IMR-90 (cell line): ENCODE results near the gene HMGCL. TPM values are rescaled to one million over a fixed set of nuclear protein-coding genes. Genes with fewer than 3 reads are reported as not detected.

Source experiments
- ATAC-seq: fragments of 200-7000 bp; cut with Tn5 transposase; 2 replicates; pipeline ENCODE4 v1.9.1; 2020; ENCODE audit warnings: low read depth, mild to moderate bottlenecking, moderate library complexity
- BruUV-seq: library from RNA; stranded (reverse); fragments of 400-500 nt; replicated peaks from 2 replicates; lab custom pipeline; 2021; lab: Mats Ljungman, UMichigan
- CTCF ChIA-PET: fragments of 300-600 bp; formaldehyde crosslinking; extraction: SDS; loops from one replicate; lab custom pipeline; 2021; ENCODE audit warnings: antibody characterized with exemption; lab: Yijun Ruan, JAX
- POLR2A ChIA-PET: fragments of 300-600 bp; sonication (Branson Sonifier 250); formaldehyde crosslinking; loops from one replicate; lab custom pipeline; 2022; ENCODE audit warnings: antibody characterized with exemption; ENCODE audit not compliant: unreplicated experiment; lab: Charles Lee
- DNase-seq: peaks from one replicate; pipeline ENCODE4 v3.0.0; 2013
- H2AFZ ChIP-seq: replicated peaks from 2 replicates; pipeline ENCODE3; 2013; ENCODE audit warnings: low read length, mild to moderate bottlenecking; ENCODE audit not compliant: poor library complexity
- H2AK5ac ChIP-seq: 2 replicates; pipeline ENCODE4 v1.6.1; 2013; ENCODE audit warnings: low read depth, low read length, inconsistent platforms
- H2AK9ac ChIP-seq: replicated peaks from 2 replicates; pipeline ENCODE3; 2013; ENCODE audit warnings: mild to moderate bottlenecking, low read depth, low read length, moderate library complexity; ENCODE audit not compliant: poor library complexity
- H2BK120ac ChIP-seq: 2 replicates; pipeline ENCODE4 v1.6.1; 2013; ENCODE audit warnings: low read depth, low read length, inconsistent platforms
- H2BK15ac ChIP-seq: 3 replicates; pipeline ENCODE4 v1.6.1; 2013; ENCODE audit warnings: low read depth, low read length, inconsistent platforms
- H2BK20ac ChIP-seq: 2 replicates; pipeline ENCODE4 v1.6.1; 2013; ENCODE audit warnings: low read depth, mild to moderate bottlenecking, inconsistent platforms, low read length, moderate library complexity
- H2BK5ac ChIP-seq: 2 replicates; pipeline ENCODE4 v1.6.1; 2013; ENCODE audit warnings: mild to moderate bottlenecking, low read depth, low read length, inconsistent platforms; ENCODE audit not compliant: poor library complexity, severe bottlenecking
- H3K14ac ChIP-seq: replicated peaks from 2 replicates; pipeline ENCODE4 v1.6.1; 2013; ENCODE audit warnings: low read depth, low read length, inconsistent platforms
- H3K18ac ChIP-seq: 2 replicates; pipeline ENCODE4 v1.6.1; 2013; ENCODE audit warnings: low read depth, low read length, control low read depth
- H3K23ac ChIP-seq: 2 replicates; pipeline ENCODE4 v1.6.1; 2013; ENCODE audit warnings: low read depth, low read length, inconsistent platforms
- H3K27ac ChIP-seq: 2 replicates; pipeline ENCODE4 v1.5.1; 2013; ENCODE audit warnings: mild to moderate bottlenecking, control low read depth, low read length; ENCODE audit not compliant: insufficient read depth
- H3K27me3 ChIP-seq: 2 replicates; pipeline ENCODE4 v1.6.1; 2013; ENCODE audit warnings: low read length; ENCODE audit not compliant: control insufficient read depth, insufficient read depth
- H3K36me3 ChIP-seq: 2 replicates; pipeline ENCODE4 v1.6.1; 2013; ENCODE audit warnings: low read length, mixed read lengths; ENCODE audit not compliant: control insufficient read depth, insufficient read depth
- H3K4ac ChIP-seq: 2 replicates; pipeline ENCODE4 v1.6.1; 2013; ENCODE audit warnings: low read depth, low read length, inconsistent platforms
- H3K4me1 ChIP-seq: 2 replicates; pipeline ENCODE4 v1.6.1; 2013; ENCODE audit warnings: low read length, mixed read lengths; ENCODE audit not compliant: control insufficient read depth, insufficient read depth
- H3K4me2 ChIP-seq: 2 replicates; pipeline ENCODE4 v1.6.1; 2013; ENCODE audit warnings: low read depth, mild to moderate bottlenecking, control low read depth, low read length, moderate library complexity
- H3K4me3 ChIP-seq: 2 replicates; pipeline ENCODE4 v1.5.1; 2013; ENCODE audit warnings: low read depth, mild to moderate bottlenecking, control low read depth, low read length, moderate library complexity; ENCODE audit not compliant: insufficient read depth
- H3K56ac ChIP-seq: 2 replicates; pipeline ENCODE4 v1.6.1; 2013; ENCODE audit warnings: low read length, inconsistent platforms; ENCODE audit not compliant: insufficient read depth; ENCODE audit errors: extremely low read depth
- H3K79me1 ChIP-seq, 2 experiments: 2 replicates each; pipeline ENCODE4 v1.6.1; 2013; ENCODE audit warnings: low read length in 2 of 2, inconsistent platforms in 1 of 2, low read depth in 1 of 2
- H3K9ac ChIP-seq: 2 replicates; pipeline ENCODE4 v1.6.1; 2013; ENCODE audit warnings: low read depth, low read length, control low read depth
- H3K9me1 ChIP-seq: 2 replicates; pipeline ENCODE4 v1.6.1; 2013; ENCODE audit warnings: low read length, inconsistent platforms; ENCODE audit not compliant: insufficient read depth
- H3K9me3 ChIP-seq: 2 replicates; pipeline ENCODE4 v1.6.1; 2013; ENCODE audit warnings: low read length; ENCODE audit not compliant: control insufficient read depth, insufficient read depth
- H4K20me1 ChIP-seq: 2 replicates; pipeline ENCODE4 v1.6.1; 2013; ENCODE audit warnings: low read length, inconsistent platforms; ENCODE audit not compliant: insufficient read depth
- H4K5ac ChIP-seq: 2 replicates; pipeline ENCODE4 v1.6.1; 2013; ENCODE audit warnings: mild to moderate bottlenecking, low read depth, low read length, control low read depth
- H4K8ac ChIP-seq, 2 experiments: 2 replicates each; pipeline ENCODE4 v1.6.1; 2013; ENCODE audit warnings: low read depth in 2 of 2, low read length in 2 of 2, control low read depth in 1 of 2, inconsistent platforms in 1 of 2
- H4K91ac ChIP-seq: 2 replicates; pipeline ENCODE4 v1.6.1; 2013; ENCODE audit warnings: low read depth, low read length, inconsistent platforms; ENCODE audit not compliant: insufficient read depth
- BHLHE40 ChIP-seq: fragments of 150-350 bp; IDR thresholded peaks from 2 replicates; pipeline ENCODE4 v1.6.1; 2016; ENCODE audit warnings: mild to moderate bottlenecking, low read depth, low read length
- CEBPB ChIP-seq: IDR thresholded peaks from 2 replicates; pipeline ENCODE4 v1.6.1; 2012; ENCODE audit warnings: low read depth, low read length, improper control_type of control experiment
- CHD1 ChIP-seq: IDR thresholded peaks from 2 replicates; pipeline ENCODE4 v1.6.1; 2012; ENCODE audit warnings: low read depth, low read length, improper control_type of control experiment
- ELK1 ChIP-seq: fragments of 150-350 bp; IDR thresholded peaks from 2 replicates; pipeline ENCODE4 v1.6.1; 2016; ENCODE audit warnings: low read depth, mild to moderate bottlenecking, low read length, moderate library complexity, borderline replicate concordance
- MAFK ChIP-seq: IDR thresholded peaks from 2 replicates; pipeline ENCODE4 v1.6.1; 2012; ENCODE audit warnings: low read depth, low read length, improper control_type of control experiment
- NFE2L2 ChIP-seq: fragments of 150-350 bp; IDR thresholded peaks from 2 replicates; pipeline ENCODE4 v1.6.1; 2016; ENCODE audit warnings: low read depth, mild to moderate bottlenecking, low read length
- POLR2A ChIP-seq: IDR thresholded peaks from 2 replicates; pipeline ENCODE4 v1.6.1; 2012; ENCODE audit warnings: mild to moderate bottlenecking, low read depth, low read length
- RAD21 ChIP-seq: IDR thresholded peaks from 2 replicates; pipeline ENCODE4 v1.6.1; 2012; ENCODE audit warnings: low read length, improper control_type of control experiment
- RCOR1 ChIP-seq: IDR thresholded peaks from 2 replicates; pipeline ENCODE4 v1.6.1; 2012; ENCODE audit warnings: mild to moderate bottlenecking, low read length, improper control_type of control experiment; ENCODE audit not compliant: insufficient replicate concordance
- RFX5 ChIP-seq: IDR thresholded peaks from 2 replicates; pipeline ENCODE4 v1.8.0; 2012; ENCODE audit warnings: low read depth, mild to moderate bottlenecking, low read length, moderate library complexity
- USF2 ChIP-seq: fragments of 150-350 bp; IDR thresholded peaks from 2 replicates; pipeline ENCODE4 v1.6.1; 2017; ENCODE audit warnings: mild to moderate bottlenecking, antibody characterized with exemption, low read length, low read depth
- WGBS, 2 experiments: methylation state at CpG; one replicate each; pipeline versions ENCODE4 v1.1.5 to v1.1.7; 2013; ENCODE audit warnings: missing lambda C conversion rate in 2 of 2; ENCODE audit not compliant: insufficient read length in 1 of 2; ENCODE audit errors: extremely low coverage in 2 of 2; 5-methylcytosine and 5-hydroxymethylcytosine counted together
- dilution Hi-C: fragments of 300-500 bp; cut with HindIII; formaldehyde crosslinking; loops from one replicate; pipeline ENCODE4 v1.14.3; 2018; ENCODE audit warnings: low sequenced_read_pairs; ENCODE audit not compliant: unreplicated experiment
- in situ Hi-C: fragments of 300-500 bp; cut with MboI; formaldehyde crosslinking; loops from 3 replicates; pipeline ENCODE4 v1.14.3; 2019; ENCODE audit warnings: low sequenced_read_pairs, inconsistent platforms, mixed read lengths
- intact Hi-C: fragments of 100-400 bp; cut with micrococcal nuclease; formaldehyde crosslinking; loops from 2 replicates; pipeline ENCODE4 v1.10.0; 2022
- polyA plus RNA-seq, 3 experiments: library from polyadenylated mRNA; depleted of rRNA; stranded (reverse); fragments of >200 nt; gene quantifications; 2 replicates each; pipeline ENCODE4 v1.2.3, GENCODE V29; 2012; ENCODE audit warnings: low replicate concordance in 1 of 3
- total RNA-seq: library from RNA; depleted of rRNA; stranded (reverse); fragments of >200 nt; gene quantifications from 2 replicates; pipeline ENCODE4 v1.2.3, GENCODE V29; 2012
- TF ChIP-seq, protein P1 (sequence below): conservative IDR thresholded peaks from 2 replicates; pipeline ENCODE4 v1.5.1; 2012; ENCODE audit warnings: mild to moderate bottlenecking, low read depth, low read length, improper control_type of control experiment

The HMGCL gene
- total and polyA plus RNA-seq, 2 of the 4 experiments (the other 2 are of a cell fraction): 30.6 to 33.5 TPM

DNA sequence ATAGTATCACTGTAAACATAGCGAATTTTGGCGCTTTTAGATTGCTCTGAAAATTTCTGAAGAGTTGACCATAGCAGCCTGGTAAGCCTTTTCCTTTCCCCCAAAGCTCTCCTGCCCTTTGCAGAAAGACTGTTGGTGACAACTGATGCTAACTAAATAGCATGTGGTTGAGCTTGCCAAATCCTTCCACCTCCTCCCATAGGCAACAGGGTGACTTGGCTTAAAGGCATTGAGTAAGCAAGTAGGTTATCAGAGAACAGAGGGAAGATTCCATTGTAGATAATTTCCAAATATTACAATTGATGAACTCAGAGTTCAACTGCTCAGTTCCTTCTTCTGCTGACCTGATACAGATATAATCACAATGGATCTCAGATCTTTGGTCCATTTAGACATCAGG is 19.9 kb upstream of the HMGCL start:
- H3K79me1 ChIP-seq: no peaks in the 10 kb centered on the region
- H3K27ac ChIP-seq: no peak overlapping the region
- H3K4ac ChIP-seq: no peak overlapping the region
- H2AK9ac ChIP-seq: no peak overlapping the region
- H3K9me3 ChIP-seq: no peaks in the 10 kb centered on the region
- ATAC-seq (no peak), DNase-seq (no peak)
- CTCF ChIA-PET: no interaction called here
- H3K4me2 ChIP-seq: no peak overlapping the region
- H2AK5ac ChIP-seq: no peak overlapping the region
- POLR2A ChIA-PET: no interaction called here
- H2BK120ac ChIP-seq: no peak overlapping the region
- no peak overlapping the region for H2BK15ac ChIP-seq
- dilution Hi-C loops (no loop called here), intact Hi-C loops (no loop called here), in situ Hi-C loops (no loop called here)
- BruUV-seq: no TSS peak
- H4K20me1 ChIP-seq: no peaks in the 10 kb centered on the region
- no peak overlapping the region for H3K18ac ChIP-seq
- WGBS, 2 experiments: no CpG with 5 or more reads among the region's 2 CpGs
- H2AFZ ChIP-seq: no peak overlapping the region
- TF ChIP-seq POLR2A: no peak
- TF ChIP-seq, protein P1, sequence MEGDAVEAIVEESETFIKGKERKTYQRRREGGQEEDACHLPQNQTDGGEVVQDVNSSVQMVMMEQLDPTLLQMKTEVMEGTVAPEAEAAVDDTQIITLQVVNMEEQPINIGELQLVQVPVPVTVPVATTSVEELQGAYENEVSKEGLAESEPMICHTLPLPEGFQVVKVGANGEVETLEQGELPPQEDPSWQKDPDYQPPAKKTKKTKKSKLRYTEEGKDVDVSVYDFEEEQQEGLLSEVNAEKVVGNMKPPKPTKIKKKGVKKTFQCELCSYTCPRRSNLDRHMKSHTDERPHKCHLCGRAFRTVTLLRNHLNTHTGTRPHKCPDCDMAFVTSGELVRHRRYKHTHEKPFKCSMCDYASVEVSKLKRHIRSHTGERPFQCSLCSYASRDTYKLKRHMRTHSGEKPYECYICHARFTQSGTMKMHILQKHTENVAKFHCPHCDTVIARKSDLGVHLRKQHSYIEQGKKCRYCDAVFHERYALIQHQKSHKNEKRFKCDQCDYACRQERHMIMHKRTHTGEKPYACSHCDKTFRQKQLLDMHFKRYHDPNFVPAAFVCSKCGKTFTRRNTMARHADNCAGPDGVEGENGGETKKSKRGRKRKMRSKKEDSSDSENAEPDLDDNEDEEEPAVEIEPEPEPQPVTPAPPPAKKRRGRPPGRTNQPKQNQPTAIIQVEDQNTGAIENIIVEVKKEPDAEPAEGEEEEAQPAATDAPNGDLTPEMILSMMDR: no peak
- no peak for TF ChIP-seq NFE2L2
- no peak for TF ChIP-seq RCOR1
- TF ChIP-seq ELK1: no peak
- TF ChIP-seq CHD1: no peak
- TF ChIP-seq BHLHE40: no peak
- TF ChIP-seq RAD21: no peak
- no peak for TF ChIP-seq USF2
- TF ChIP-seq RFX5: no peak
- no peak for TF ChIP-seq MAFK
- no peak for TF ChIP-seq CEBPB
- H3K23ac ChIP-seq: no peak overlapping the region
- H3K14ac ChIP-seq: no peak overlapping the region
- H3K27me3 ChIP-seq: peaks cover 28% of the 10 kb centered on the region
- H3K9ac ChIP-seq: no peak overlapping the region
- no peak overlapping the region for H3K56ac ChIP-seq
- H2BK20ac ChIP-seq: no peak overlapping the region
- H3K9me1 ChIP-seq: no peaks in the 10 kb centered on the region
- H4K8ac ChIP-seq: no peak overlapping the region
- no peak overlapping the region for H4K91ac ChIP-seq
- no peak overlapping the region for H3K4me3 ChIP-seq
- H3K4me1 ChIP-seq: no peaks in the 10 kb centered on the region
- H3K36me3 ChIP-seq: no peaks in the 10 kb centered on the region
- no peak overlapping the region for H2BK5ac ChIP-seq
- H4K5ac ChIP-seq: no peak overlapping the region
